K562 (cell line): ENCODE results near the gene FKRP. TPM values are rescaled to one million over a fixed set of nuclear protein-coding genes. Genes with fewer than 3 reads are reported as not detected.

Experiments
- ARID1B ChIP-seq: fragments of 450-650 bp; IDR thresholded peaks from 2 replicates; pipeline ENCODE4 v1.6.1; 2016; ENCODE audit warnings: antibody characterized with exemption, mild to moderate bottlenecking, inconsistent platforms
- FOXJ2 ChIP-seq: fragments of 200-800 bp; sonication (Bioruptor generic); IDR thresholded peaks from 2 replicates; pipeline ENCODE4 v1.6.1; 2016; ENCODE audit warnings: missing genetic modification characterization, missing compliant biosample characterization
- NFRKB ChIP-seq: fragments of 450-650 bp; IDR thresholded peaks from 2 replicates; pipeline ENCODE4 v1.6.1; 2016; ENCODE audit warnings: low read depth
- POLR2AphosphoS2 ChIP-seq: IDR thresholded peaks from 2 replicates; pipeline ENCODE4 v1.6.1; 2012; ENCODE audit warnings: low read length, improper control_type of control experiment
- PRPF4 ChIP-seq: fragments of 200-400 bp; formaldehyde crosslinking; IDR thresholded peaks from one replicate; pipeline ENCODE4 v1.6.1; 2017; ENCODE audit warnings: low read length, low read depth, mild to moderate bottlenecking; ENCODE audit not compliant: insufficient read depth, poor library complexity, severe bottlenecking
- REST ChIP-seq, 2 experiments: fragments of 450-650 bp; formaldehyde crosslinking in 1 of 2; IDR thresholded peaks; 2 replicates each; pipeline versions ENCODE4 v1.4.0 to v1.6.1; 2014 to 2020; ENCODE audit warnings: mild to moderate bottlenecking in 2 of 2, borderline replicate concordance in 1 of 2, low read depth in 1 of 2
- RREB1 ChIP-seq: fragments of 250-450 bp; sonication (Bioruptor Pico); IDR thresholded peaks from 2 replicates; pipeline ENCODE4 v1.4.0; 2020
- SRF ChIP-seq, 2 experiments: fragments of 250-450, 450-650 bp in 1 of 2; sonication (Bioruptor Pico) in 1 of 2; sonication (generic) in 1 of 2; formaldehyde crosslinking; IDR thresholded peaks; 2 replicates each; pipeline versions ENCODE4 v1.5.0 to v1.5.1; 2020 to 2022; ENCODE audit warnings: mild to moderate bottlenecking in 1 of 2, missing genetic modification reagents in 1 of 2
- THRAP3 ChIP-seq: fragments of 450-650 bp; IDR thresholded peaks from 2 replicates; pipeline ENCODE4 v1.6.1; 2016; ENCODE audit warnings: mild to moderate bottlenecking, inconsistent platforms, borderline replicate concordance
- ZNF146 ChIP-seq: IDR thresholded peaks from one replicate; pipeline ENCODE4 v1.6.1; 2018; ENCODE audit warnings: missing compliant biosample characterization; ENCODE audit not compliant: unreplicated experiment
- polyA plus RNA-seq, 8 experiments: library from polyadenylated mRNA; depleted of rRNA in 4 of 8; stranded (reverse) in 5 of 8; unstranded in 3 of 8; fragments of >200 nt; fragmentation: Nextera tagmentation in 2 of 8; fragmentation: Illumina TruSeq in 1 of 8; extraction: Ambion mirVana in 2 of 8; extraction: Trizol in 1 of 8; gene quantifications; 2 replicates each; pipeline versions ENCODE4 v1.2.1 to v1.2.3, GENCODE V29; 2011 to 2014; ENCODE audit warnings: inconsistent platforms in 1 of 8, missing spikeins in 1 of 8
- total RNA-seq, 7 experiments: library from RNA; depleted of rRNA in 6 of 7; stranded (reverse); fragments of >200 nt in 6 of 7; fragmentation: Illumina TruSeq in 2 of 7; extraction: Trizol in 2 of 7; gene quantifications; 2 replicates each; pipeline versions ENCODE4 v1.2.1 to v1.2.3, GENCODE V29; 2011 to 2021; ENCODE audit warnings: low replicate concordance in 1 of 7

FKRP gene
- total and polyA plus RNA-seq, 9 of the 15 experiments (the other 6 are each of a cell fraction or from before 2014, with no cell fraction given) = 0.68 to 16.1 (median 6.5) TPM

- TF ChIP-seq REST (IDR thresholded peaks at IDR 0.05; ENCODE audit: borderline replicate concordance) = peak; percentile 90
- TF ChIP-seq REST (CRISPR knock-in tag; IDR thresholded peaks at IDR 0.05; ENCODE audit: low read depth) = peak; percentile 69; the same call in 1 of the 2 replicates
- TF ChIP-seq FOXJ2 = no peak
- no peak for TF ChIP-seq ZNF146 (CRISPR knock-in tag)
- TF ChIP-seq ARID1B = peak; percentile 65; the same call in 1 of the 2 replicates
- peak; percentile 66 for TF ChIP-seq RREB1 (CRISPR knock-in tag)
- TF ChIP-seq NFRKB = no peak
- no peak for TF ChIP-seq PRPF4
- no peak for TF ChIP-seq SRF (CRISPR knock-in tag; IDR thresholded peaks at IDR 0.05)
- TF ChIP-seq POLR2AphosphoS2 = no peak
- no peak for TF ChIP-seq THRAP3
These were observed 9.1 kb upstream of the FKRP start (continued) for GRCh38 chr19:46736531-46737297.
